Ishikawa (cell line): ENCODE data around the gene OR4E1.

ENCODE experiments used
- CEBPB ChIP-seq: IDR thresholded peaks from 2 replicates; pipeline ENCODE4 v1.6.1; 2012
- CREB1 ChIP-seq: IDR thresholded peaks from 2 replicates; pipeline ENCODE4 v1.6.1; 2012; ENCODE audit warnings: low read depth
- EP300 ChIP-seq: IDR thresholded peaks from 2 replicates; pipeline ENCODE4 v1.6.1; 2012; ENCODE audit warnings: borderline replicate concordance
- FOXM1 ChIP-seq: IDR thresholded peaks from 2 replicates; pipeline ENCODE4 v1.6.1; 2012; ENCODE audit warnings: low read depth, borderline replicate concordance
- NFIC ChIP-seq: IDR thresholded peaks from 2 replicates; pipeline ENCODE4 v1.6.1; 2012
- RAD21 ChIP-seq: IDR thresholded peaks from 2 replicates; pipeline ENCODE4 v1.6.1; 2012; ENCODE audit warnings: low read depth
- TAF1 ChIP-seq: IDR thresholded peaks from 2 replicates; pipeline ENCODE4 v1.6.1; 2012; ENCODE audit warnings: low read depth, mild to moderate bottlenecking
- TCF12 ChIP-seq: IDR thresholded peaks from 2 replicates; pipeline ENCODE4 v1.6.1; 2012; ENCODE audit warnings: low read depth
- TEAD4 ChIP-seq: IDR thresholded peaks from 2 replicates; pipeline ENCODE4 v1.6.1; 2012
- YY1 ChIP-seq: IDR thresholded peaks from 2 replicates; pipeline ENCODE4 v1.6.1; 2012; ENCODE audit warnings: low read depth
- ZBTB7A ChIP-seq: IDR thresholded peaks from 2 replicates; pipeline ENCODE4 v1.6.1; 2012; ENCODE audit warnings: low read depth
- TF ChIP-seq, protein P1 (sequence below): IDR thresholded peaks from 2 replicates; pipeline ENCODE4 v1.6.1; 2012; ENCODE audit warnings: low read depth, mild to moderate bottlenecking
- TF ChIP-seq, protein P2 (sequence below): IDR thresholded peaks from 2 replicates; pipeline ENCODE4 v1.6.1; 2012
- TF ChIP-seq, protein P3 (sequence below): IDR thresholded peaks from 2 replicates; pipeline ENCODE4 v1.6.1; 2012

DNA sequence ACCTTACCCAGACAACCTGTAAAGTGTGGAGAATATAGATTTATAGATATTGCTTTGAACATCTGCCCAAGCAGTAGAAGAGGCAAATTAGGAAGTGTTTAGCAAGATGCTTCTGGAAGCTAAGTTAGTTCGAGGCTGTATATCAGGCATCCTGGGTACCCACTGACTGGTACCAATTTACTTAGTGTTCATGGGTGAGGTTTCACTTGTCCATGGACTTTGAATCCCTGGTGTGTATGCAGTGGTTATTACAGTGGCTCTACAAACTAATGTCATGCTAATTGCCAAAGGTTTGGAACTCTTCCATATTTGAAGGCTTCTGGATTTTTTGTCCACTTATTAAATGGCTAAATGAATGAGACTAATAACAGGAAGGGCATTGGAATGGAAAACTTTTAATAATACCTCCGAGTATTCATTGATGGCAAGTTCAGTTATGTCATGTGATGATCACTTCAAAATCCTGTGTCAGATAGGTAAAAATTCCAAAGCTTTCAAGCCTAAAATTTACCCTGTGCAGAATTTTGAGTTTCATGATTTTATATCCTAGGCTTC, 20.2 kb downstream of the OR4E1 start, which contains the start of gene OR4E2:
- TF ChIP-seq, protein P1, sequence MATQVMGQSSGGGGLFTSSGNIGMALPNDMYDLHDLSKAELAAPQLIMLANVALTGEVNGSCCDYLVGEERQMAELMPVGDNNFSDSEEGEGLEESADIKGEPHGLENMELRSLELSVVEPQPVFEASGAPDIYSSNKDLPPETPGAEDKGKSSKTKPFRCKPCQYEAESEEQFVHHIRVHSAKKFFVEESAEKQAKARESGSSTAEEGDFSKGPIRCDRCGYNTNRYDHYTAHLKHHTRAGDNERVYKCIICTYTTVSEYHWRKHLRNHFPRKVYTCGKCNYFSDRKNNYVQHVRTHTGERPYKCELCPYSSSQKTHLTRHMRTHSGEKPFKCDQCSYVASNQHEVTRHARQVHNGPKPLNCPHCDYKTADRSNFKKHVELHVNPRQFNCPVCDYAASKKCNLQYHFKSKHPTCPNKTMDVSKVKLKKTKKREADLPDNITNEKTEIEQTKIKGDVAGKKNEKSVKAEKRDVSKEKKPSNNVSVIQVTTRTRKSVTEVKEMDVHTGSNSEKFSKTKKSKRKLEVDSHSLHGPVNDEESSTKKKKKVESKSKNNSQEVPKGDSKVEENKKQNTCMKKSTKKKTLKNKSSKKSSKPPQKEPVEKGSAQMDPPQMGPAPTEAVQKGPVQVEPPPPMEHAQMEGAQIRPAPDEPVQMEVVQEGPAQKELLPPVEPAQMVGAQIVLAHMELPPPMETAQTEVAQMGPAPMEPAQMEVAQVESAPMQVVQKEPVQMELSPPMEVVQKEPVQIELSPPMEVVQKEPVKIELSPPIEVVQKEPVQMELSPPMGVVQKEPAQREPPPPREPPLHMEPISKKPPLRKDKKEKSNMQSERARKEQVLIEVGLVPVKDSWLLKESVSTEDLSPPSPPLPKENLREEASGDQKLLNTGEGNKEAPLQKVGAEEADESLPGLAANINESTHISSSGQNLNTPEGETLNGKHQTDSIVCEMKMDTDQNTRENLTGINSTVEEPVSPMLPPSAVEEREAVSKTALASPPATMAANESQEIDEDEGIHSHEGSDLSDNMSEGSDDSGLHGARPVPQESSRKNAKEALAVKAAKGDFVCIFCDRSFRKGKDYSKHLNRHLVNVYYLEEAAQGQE, result no peak
- TF ChIP-seq YY1, result no peak
- TF ChIP-seq, protein P2, sequence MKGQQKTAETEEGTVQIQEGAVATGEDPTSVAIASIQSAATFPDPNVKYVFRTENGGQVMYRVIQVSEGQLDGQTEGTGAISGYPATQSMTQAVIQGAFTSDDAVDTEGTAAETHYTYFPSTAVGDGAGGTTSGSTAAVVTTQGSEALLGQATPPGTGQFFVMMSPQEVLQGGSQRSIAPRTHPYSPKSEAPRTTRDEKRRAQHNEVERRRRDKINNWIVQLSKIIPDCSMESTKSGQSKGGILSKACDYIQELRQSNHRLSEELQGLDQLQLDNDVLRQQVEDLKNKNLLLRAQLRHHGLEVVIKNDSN, result no peak
- no peak for TF ChIP-seq CEBPB
- TF ChIP-seq RAD21, result no peak
- TF ChIP-seq EP300, result no peak
- TF ChIP-seq TCF12, result no peak
- TF ChIP-seq TAF1, result no peak
- TF ChIP-seq, protein P3, sequence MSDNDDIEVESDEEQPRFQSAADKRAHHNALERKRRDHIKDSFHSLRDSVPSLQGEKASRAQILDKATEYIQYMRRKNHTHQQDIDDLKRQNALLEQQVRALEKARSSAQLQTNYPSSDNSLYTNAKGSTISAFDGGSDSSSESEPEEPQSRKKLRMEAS, result no peak
- no peak for TF ChIP-seq CREB1
- no peak for TF ChIP-seq ZBTB7A
- no peak for TF ChIP-seq FOXM1
- TF ChIP-seq NFIC, result no peak
- no peak for TF ChIP-seq TEAD4
